Measurements from ENCODE around the gene RABL6. TPM values are rescaled to one million over a fixed set of nuclear protein-coding genes. Genes with fewer than 3 reads are reported as not detected.
"Not testable (repeated sequence)": the region's sequence is repeated elsewhere in the genome, so short reads cannot be mapped to it uniquely, and the experiment has no call there.

RABL6 gene
- total RNA-seq, 2 experiments from 2014 or later, result 83.4 to 85.3 TPM

DNA sequence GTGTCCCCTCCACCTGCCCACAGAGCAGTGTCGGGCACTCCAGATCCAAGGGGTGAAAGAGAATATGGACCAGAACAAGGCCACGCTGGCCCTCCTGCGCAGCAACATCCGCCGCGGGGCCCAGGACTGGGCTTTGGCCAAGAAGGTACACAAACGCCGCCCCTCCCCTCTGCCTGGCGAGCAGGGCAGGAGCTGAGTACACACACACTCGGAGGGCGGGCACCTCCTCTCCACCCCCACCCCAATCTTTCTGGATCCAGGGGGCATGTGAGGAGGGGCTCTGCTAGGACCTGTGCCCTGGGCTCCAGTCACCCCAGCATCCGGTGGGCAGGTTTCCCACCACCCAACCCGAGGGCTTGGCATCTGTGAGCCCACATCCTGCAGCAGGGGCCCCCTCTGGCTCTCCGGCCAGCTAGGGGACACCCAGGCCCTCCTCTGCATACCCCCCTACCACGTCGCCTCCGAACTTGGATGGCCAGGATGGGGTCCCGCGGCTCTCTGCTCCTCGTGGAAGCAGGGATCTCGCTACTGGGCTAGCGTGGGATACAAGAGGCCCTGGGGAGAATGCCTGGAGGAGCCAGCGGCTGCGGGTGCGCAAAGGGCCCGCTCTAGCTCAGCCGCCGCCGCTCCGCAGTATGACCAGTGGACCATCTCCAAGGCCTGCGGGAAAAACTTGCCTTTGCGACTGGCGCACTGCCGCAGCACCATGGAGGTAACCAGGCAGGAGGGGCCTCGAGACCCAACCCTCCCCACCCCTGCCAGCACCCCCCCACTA is 8.5 kb upstream of the RABL6 start:
- no peaks in the 10 kb centered on the region for H3K9me3 Mint-ChIP-seq
- ChIA-PET POLR2A (interaction anchor here (1.4 kb wide), 1 partner anchor 287 kb away, joined by 3 read pairs; the partner anchor contains the start of gene MAN1B1), CTCF (interaction anchor here (0.5 to 1.5 kb wide), 4 partner anchors 41 to 236 kb away, joined by 3 to 7 read pairs (median 4); partner anchors contain the start of gene LCN8)
- peak overlapping the region; percentile 46 for H3K4me3 Mint-ChIP-seq
- no peak for DNase-seq
- peaks cover 9% of the 10 kb centered on the region for H3K27me3 Mint-ChIP-seq
- no peak overlapping the region for H3K27ac Mint-ChIP-seq
- H3K4me1 Mint-ChIP-seq (ENCODE audit: low read depth), result peaks cover 13% of the 10 kb centered on the region
- intact Hi-C loops (cut with micrococcal nuclease), result no loop called here
- H3K36me3 Mint-ChIP-seq, result no peaks in the 10 kb centered on the region

DNA sequence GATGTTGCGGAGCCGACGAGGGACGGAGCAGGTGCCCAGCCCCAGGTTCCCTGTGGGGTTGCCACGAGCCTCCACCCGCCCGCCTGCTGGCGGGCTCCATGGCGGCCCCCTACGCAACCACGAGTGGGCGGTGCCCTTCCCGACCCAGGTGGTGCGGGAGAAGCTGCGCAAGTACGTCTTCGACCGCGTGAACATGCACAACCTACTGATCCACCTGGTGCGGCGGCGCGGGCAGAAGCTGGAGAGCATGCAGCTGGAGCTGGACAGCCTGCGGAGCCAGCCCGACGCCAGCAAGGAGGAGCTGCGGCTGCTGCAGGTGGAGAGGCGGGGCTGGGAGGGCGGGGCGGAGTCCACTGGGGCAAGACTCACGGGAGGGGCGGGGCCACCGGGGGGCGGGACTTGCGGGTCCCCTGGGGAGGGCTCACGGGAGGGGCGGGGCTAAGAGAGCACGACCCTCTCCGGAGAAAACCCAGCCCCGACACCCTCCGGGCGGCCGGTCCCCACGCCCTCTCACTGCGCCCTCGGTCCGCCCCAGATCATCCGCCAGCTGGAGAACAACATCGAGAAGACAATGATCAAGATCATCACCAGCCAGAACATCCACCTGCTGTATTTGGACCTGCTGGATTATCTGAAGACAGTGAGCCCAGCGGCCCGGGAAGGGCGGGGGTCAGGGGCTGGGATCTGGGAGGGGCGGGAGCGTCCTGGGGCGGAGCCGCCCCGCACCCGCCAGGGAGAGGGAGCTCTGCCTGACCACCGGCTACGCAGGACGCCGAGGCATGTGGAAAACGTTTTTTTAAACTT is 7.7 kb upstream of the RABL6 start:
- peaks cover 9% of the 10 kb centered on the region for H3K27me3 Mint-ChIP-seq
- H3K9me3 Mint-ChIP-seq, result no peaks in the 10 kb centered on the region
- ChIA-PET CTCF (interaction anchor here (0.5 to 1.5 kb wide), 7 partner anchors 21 to 247 kb away, joined by 3 to 7 read pairs (median 3); partner anchors contain the start of genes AJM1 and LCN8), POLR2A (interaction anchor here (1.4 kb wide), 1 partner anchor 286 kb away, joined by 3 read pairs; the partner anchor contains the start of gene MAN1B1)
- H3K36me3 Mint-ChIP-seq, result no peaks in the 10 kb centered on the region
- H3K4me3 Mint-ChIP-seq, result peak overlapping the region; percentile 72
- H3K4me1 Mint-ChIP-seq (ENCODE audit: low read depth), result peaks cover 13% of the 10 kb centered on the region
- H3K27ac Mint-ChIP-seq, result no peak overlapping the region
- DNase-seq, result peak; percentile 91
- intact Hi-C loops (cut with micrococcal nuclease), result loop anchor here (1.0 kb wide), 1 partner anchor 9 kb away; the partner anchor contains the start of gene TMEM141

DNA sequence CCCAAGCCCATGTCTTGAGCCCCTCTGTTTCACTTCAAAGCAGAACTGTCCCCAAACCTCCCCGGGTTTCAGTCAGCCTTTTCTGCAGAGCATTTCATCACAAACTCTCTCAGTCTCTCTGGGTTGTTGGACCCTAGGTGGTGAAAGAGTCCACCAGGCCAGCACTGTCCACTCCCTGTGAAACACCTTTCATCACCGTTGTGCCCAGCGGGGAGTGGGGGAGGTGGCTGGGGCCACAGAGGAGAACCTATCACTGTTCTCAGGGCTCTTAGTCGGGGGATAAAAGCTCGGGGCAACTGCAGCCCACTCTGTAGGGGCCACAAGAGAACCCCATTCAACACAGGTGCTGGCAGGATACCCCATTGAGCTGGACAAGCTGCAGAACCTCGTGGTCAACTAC is 5.4 kb upstream of the RABL6 start:
- Mint-ChIP-seq H3K27ac (no peak overlapping the region), H3K27me3 (peaks cover 9% of the 10 kb centered on the region), H3K4me1 (ENCODE audit: low read depth) (peaks cover 22% of the 10 kb centered on the region), H3K4me3 (no peak overlapping the region), H3K36me3 (no peaks in the 10 kb centered on the region), H3K9me3 (no peaks in the 10 kb centered on the region)
- DNase-seq, result no peak
- POLR2A ChIA-PET, result no interaction called here
- intact Hi-C loops (cut with micrococcal nuclease), result no loop called here
- CTCF ChIA-PET, result interaction anchor here (1.1 to 1.5 kb wide), 2 partner anchors 10 to 15 kb away, joined by 3 to 4 read pairs; no protein-coding TSS in a partner anchor

- not testable (repeated sequence) for DNase-seq, H3K36me3 Mint-ChIP-seq
Measured at GRCh38 chr9:136803009-136803550, 4.7 kb upstream of the RABL6 start.

DNA sequence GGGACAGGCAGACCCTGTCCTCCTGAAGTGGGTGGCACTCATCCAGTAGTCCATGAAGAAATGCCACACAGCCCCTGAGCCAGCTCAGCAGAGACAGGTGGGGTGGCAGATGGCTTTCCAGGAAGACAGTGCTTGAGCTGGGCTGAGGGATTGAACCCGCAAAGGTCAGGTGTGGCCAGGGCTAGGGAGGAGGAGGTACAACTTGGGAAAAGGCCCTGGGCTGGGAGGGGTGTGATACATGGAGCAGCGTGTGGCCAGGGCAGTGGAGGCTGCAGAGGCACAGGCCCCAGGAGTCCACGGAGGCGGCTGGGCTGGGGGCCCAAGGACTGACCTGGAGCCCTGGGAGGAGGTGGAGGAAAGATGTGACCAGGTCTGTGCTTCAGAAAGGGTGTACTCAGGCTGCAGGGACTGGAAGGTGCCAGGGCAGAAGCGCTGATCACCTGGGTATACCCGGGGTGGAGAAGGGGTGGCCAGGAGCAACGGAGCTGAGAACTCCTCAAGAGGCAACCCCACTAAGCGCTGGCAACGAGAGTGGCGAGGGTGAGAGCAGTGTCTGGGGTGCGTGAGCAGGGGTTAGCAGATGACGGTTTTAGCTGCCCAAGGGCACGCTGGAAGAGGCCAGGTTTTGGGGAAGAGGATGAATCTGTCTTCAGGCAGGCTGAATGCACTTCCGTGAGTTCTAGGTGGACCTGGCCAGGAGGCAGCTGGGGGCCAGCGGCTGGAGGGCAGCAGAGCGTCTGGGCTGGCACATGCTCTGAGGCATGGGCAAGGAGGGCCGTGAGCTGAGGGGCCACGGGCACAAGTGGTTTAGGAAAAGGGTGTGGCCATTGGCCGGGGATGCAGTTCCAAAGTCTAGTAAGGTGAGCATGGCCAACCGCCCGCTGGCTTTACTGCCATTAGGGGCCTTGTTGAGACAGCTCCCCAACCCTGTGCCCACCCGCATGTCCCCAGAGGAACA is 3.9 kb upstream of the RABL6 start:
- Mint-ChIP-seq H3K27ac (no peak overlapping the region), H3K27me3 (peaks cover 9% of the 10 kb centered on the region), H3K4me3 (no peak overlapping the region), H3K9me3 (no peaks in the 10 kb centered on the region), H3K4me1 (ENCODE audit: low read depth) (peaks cover 23% of the 10 kb centered on the region), H3K36me3 (no peaks in the 10 kb centered on the region)
- no peak for DNase-seq
- POLR2A ChIA-PET, result no interaction called here
- intact Hi-C loops (cut with micrococcal nuclease), result no loop called here
- CTCF ChIA-PET, result interaction anchor here (1.2 to 9.8 kb wide), 2 partner anchors 11 to 39 kb away, joined by 3 to 56 read pairs; partner anchors contain the start of gene AJM1

More at GRCh38 chr9:136803009-136803550, 4.7 kb upstream of the RABL6 start:
- intact Hi-C loops (cut with micrococcal nuclease); POLR2A ChIA-PET; H3K4me3 Mint-ChIP-seq; H3K27me3 Mint-ChIP-seq; H3K27ac Mint-ChIP-seq; CTCF ChIA-PET; H3K9me3 Mint-ChIP-seq: not testable (repeated sequence)
- H3K4me1 Mint-ChIP-seq (ENCODE audit: low read depth), result peaks cover 22% of the 10 kb centered on the region

- no peak overlapping the region for H3K4me3 Mint-ChIP-seq
- intact Hi-C loops (cut with micrococcal nuclease), result loop anchor here (5.0 kb wide), 1 partner anchor 38 kb away; the partner anchor contains the start of gene AJM1
- DNase-seq, result no peak
- POLR2A ChIA-PET, result no interaction called here
- H3K9me3 Mint-ChIP-seq, result no peaks in the 10 kb centered on the region
- H3K4me1 Mint-ChIP-seq (ENCODE audit: low read depth), result peaks cover 30% of the 10 kb centered on the region
- H3K27ac Mint-ChIP-seq, result no peak overlapping the region
- CTCF ChIA-PET, result interaction anchor here (1.2 to 9.8 kb wide), 2 partner anchors 12 to 38 kb away, joined by 3 to 56 read pairs; partner anchors contain the start of gene AJM1
- H3K27me3 Mint-ChIP-seq, result peaks cover 9% of the 10 kb centered on the region
- peaks cover 2% of the 10 kb centered on the region for H3K36me3 Mint-ChIP-seq
Measured at GRCh38 chr9:136804509-136805206, 3.1 kb upstream of the RABL6 start.

- CTCF ChIA-PET, result interaction anchor here (1.2 to 9.8 kb wide), 4 partner anchors 12 to 258 kb away, joined by 3 to 56 read pairs (median 14); partner anchors contain the start of gene AJM1
- Mint-ChIP-seq H3K27ac (no peak overlapping the region), H3K27me3 (peaks cover 7% of the 10 kb centered on the region), H3K36me3 (peaks cover 8% of the 10 kb centered on the region), H3K4me1 (ENCODE audit: low read depth) (peaks cover 34% of the 10 kb centered on the region), H3K4me3 (no peak overlapping the region), H3K9me3 (no peaks in the 10 kb centered on the region)
- no peak for DNase-seq
- POLR2A ChIA-PET, result no interaction called here
- intact Hi-C loops (cut with micrococcal nuclease), result loop anchor here (5.0 kb wide), 1 partner anchor 37 kb away; the partner anchor contains the start of gene AJM1
Measured at GRCh38 chr9:136805207-136805740, 2.5 kb upstream of the RABL6 start.

- Mint-ChIP-seq H3K9me3 (no peaks in the 10 kb centered on the region), H3K27me3 (peaks cover 3% of the 10 kb centered on the region), H3K4me3 (peak overlapping the region; percentile 77), H3K36me3 (peaks cover 11% of the 10 kb centered on the region), H3K27ac (no peak overlapping the region), H3K4me1 (ENCODE audit: low read depth) (peaks cover 30% of the 10 kb centered on the region)
- CTCF ChIA-PET, result interaction anchor here (1.0 to 9.8 kb wide), 6 partner anchors 13 to 258 kb away, joined by 3 to 56 read pairs (median 4); partner anchors contain the start of genes AJM1 and TRAF2
- intact Hi-C loops (cut with micrococcal nuclease), result loop anchor here (5.0 kb wide), 1 partner anchor 36 kb away; the partner anchor contains the start of gene AJM1
- POLR2A ChIA-PET, result interaction anchor here (1.0 to 1.6 kb wide), 2 partner anchors 12 to 14 kb away, joined by 3 to 4 read pairs; no protein-coding TSS in a partner anchor
- no peak for DNase-seq
Measured at GRCh38 chr9:136806067-136806466, 1.7 kb upstream of the RABL6 start.

GRCh38 chr9:136806631-136807201 is 1.0 kb upstream of the RABL6 start:
- Mint-ChIP-seq H3K4me1 (ENCODE audit: low read depth) (peaks cover 27% of the 10 kb centered on the region), H3K27me3 (peaks cover 3% of the 10 kb centered on the region), H3K4me3 (peak overlapping the region; percentile 77), H3K9me3 (no peaks in the 10 kb centered on the region), H3K36me3 (peaks cover 12% of the 10 kb centered on the region), H3K27ac (peak overlapping the region; percentile 85)
- no peak for DNase-seq
- ChIA-PET CTCF (interaction anchor here (1.0 to 9.8 kb wide), 8 partner anchors 14 to 257 kb away, joined by 3 to 56 read pairs (median 5); partner anchors contain the start of genes AJM1 and TRAF2), POLR2A (interaction anchor here (0.6 to 2.4 kb wide), 11 partner anchors 13 to 539 kb away, joined by 3 to 7 read pairs (median 3); partner anchors contain the start of genes AJM1, NPDC1 and SAPCD2)
- intact Hi-C loops (cut with micrococcal nuclease), result loop anchor here (1.0 to 5.0 kb wide), 2 partner anchors 15 to 36 kb away; partner anchors contain the start of genes AJM1 and TMEM141

Measured in activated CD4-positive, alpha-beta memory T cell treated with anti-CD3 and anti-CD28 coated beads for 36 hours (primary cell).